ENCODE results near the gene MYZAP. TPM values are rescaled to one million over a fixed set of nuclear protein-coding genes. Genes with fewer than 3 reads are reported as not detected.

Gene MYZAP
- total and polyA plus RNA-seq, 4 donors, result 0.38 to 7.5 (median 2.5) TPM

DNA sequence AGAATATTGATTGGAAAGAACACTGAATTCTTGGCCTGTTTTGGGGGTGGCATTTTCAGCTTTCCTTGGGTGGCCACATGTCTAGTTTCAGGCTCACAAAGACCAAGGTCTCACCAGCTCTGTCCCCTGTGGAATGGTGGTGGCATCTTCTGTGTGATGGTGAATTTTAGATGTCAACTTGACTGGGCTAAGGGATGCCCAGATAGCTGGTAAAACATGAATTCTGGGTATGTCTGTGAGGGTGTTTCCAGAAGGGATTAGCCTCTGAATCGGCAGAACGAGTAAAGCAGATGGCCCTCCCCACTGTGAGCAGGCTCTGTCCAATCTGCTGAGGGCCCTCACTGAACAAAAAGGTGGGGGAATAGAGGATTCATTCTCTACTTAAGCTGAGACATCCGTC, 34.4 kb upstream of the MYZAP start:
- ATAC-seq (ENCODE audit: low FRiP score) (no peak), DNase-seq (no peak)
- no peaks in the 10 kb centered on the region for H3K27me3 ChIP-seq (ENCODE audit: control insufficient read depth in 1 of 2, insufficient read depth in 2 of 2, low read length in 1 of 2)
- no peaks in the 10 kb centered on the region for H3K36me3 ChIP-seq (ENCODE audit: control insufficient read depth in 1 of 2, insufficient read depth in 2 of 2, low read length in 1 of 2)
- intact Hi-C loops (cut with DNase I), result loop anchor here (10.0 kb wide), 2 partner anchors 178 to 628 kb away; no protein-coding TSS in a partner anchor
- WGBS, 2 donors, result 93 to 96% methylated on average over 3 of the region's 3 CpGs
- H3K27ac ChIP-seq (ENCODE audit: low read depth in 1 of 2, low read length in 2 of 2), result no peak overlapping the region
- no peak overlapping the region for H3K4me3 ChIP-seq (ENCODE audit: low read length in 2 of 2)
- H3K4me1 ChIP-seq (ENCODE audit: control insufficient read depth in 1 of 2, insufficient read depth in 2 of 2, low read length in 2 of 2), result no peaks in the 10 kb centered on the region
- H3K9me3 ChIP-seq (ENCODE audit: control insufficient read depth, low read length), result no peaks in the 10 kb centered on the region

DNA sequence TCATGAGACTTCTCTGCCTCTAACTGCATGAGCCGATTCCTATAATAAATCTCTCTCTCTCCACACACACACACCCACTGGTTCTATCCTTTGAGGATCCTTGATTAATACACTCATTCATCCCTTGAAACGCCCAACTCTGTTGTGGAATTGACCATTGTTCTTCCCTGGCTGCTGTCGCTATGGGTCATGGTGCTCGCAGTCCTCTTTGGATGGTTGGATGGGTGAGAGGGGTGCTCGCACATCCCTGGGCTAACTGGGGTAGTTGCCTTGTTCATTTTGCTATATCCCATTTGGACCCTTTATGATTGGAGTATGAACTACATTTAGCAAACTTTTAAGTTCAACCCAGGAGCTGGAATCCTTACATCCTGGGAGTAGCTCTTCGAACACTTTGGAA, 33.9 kb upstream of the MYZAP start:
- Histone ChIP-seq H3K27me3 (ENCODE audit: control insufficient read depth in 1 of 2, insufficient read depth in 2 of 2, low read length in 1 of 2) (no peaks in the 10 kb centered on the region), H3K36me3 (ENCODE audit: control insufficient read depth in 1 of 2, insufficient read depth in 2 of 2, low read length in 1 of 2) (no peaks in the 10 kb centered on the region), H3K4me1 (ENCODE audit: control insufficient read depth in 1 of 2, insufficient read depth in 2 of 2, low read length in 2 of 2) (no peaks in the 10 kb centered on the region), H3K9me3 (ENCODE audit: control insufficient read depth, low read length) (no peaks in the 10 kb centered on the region), H3K4me3 (ENCODE audit: low read length in 2 of 2) (no peak overlapping the region), H3K27ac (ENCODE audit: low read depth in 1 of 2, low read length in 2 of 2) (no peak overlapping the region)
- WGBS, 2 donors, result 97% methylated on average over 6 of the region's 6 CpGs
- intact Hi-C loops (cut with DNase I), result loop anchor here (10.0 kb wide), 2 partner anchors 177 to 627 kb away; no protein-coding TSS in a partner anchor
- DNase-seq (no peak), ATAC-seq (ENCODE audit: low FRiP score) (no peak)

DNA sequence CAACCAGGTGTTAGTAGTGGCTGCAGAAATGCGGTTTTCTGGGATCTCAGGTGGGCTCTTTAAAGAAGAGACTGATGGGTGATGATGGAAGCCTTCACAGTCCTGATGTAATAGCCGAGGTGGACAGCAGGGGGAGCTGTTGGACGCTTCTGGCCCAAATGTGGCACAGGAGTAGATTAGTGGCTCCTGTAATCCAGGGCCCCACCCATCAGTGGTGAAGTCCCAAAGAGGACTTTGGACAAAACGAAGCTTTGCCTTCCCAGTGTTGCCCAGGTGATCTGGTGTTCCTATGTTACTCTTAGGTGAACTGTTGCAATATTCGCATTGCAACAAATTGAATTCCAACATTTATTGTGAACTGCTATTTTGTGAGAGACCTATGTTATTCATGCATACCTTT, 31.8 kb upstream of the MYZAP start:
- Histone ChIP-seq H3K36me3 (ENCODE audit: control insufficient read depth in 1 of 2, insufficient read depth in 2 of 2, low read length in 1 of 2) (no peaks in the 10 kb centered on the region), H3K4me3 (ENCODE audit: low read length in 2 of 2) (no peak overlapping the region), H3K27ac (ENCODE audit: low read depth in 1 of 2, low read length in 2 of 2) (no peak overlapping the region), H3K4me1 (ENCODE audit: control insufficient read depth in 1 of 2, insufficient read depth in 2 of 2, low read length in 2 of 2) (no peaks in the 10 kb centered on the region), H3K9me3 (ENCODE audit: control insufficient read depth, low read length) (no peaks in the 10 kb centered on the region), H3K27me3 (ENCODE audit: control insufficient read depth in 1 of 2, insufficient read depth in 2 of 2, low read length in 1 of 2) (no peaks in the 10 kb centered on the region)
- DNase-seq (peak; percentile 70 to 90), ATAC-seq (ENCODE audit: low FRiP score) (peak; percentile 77)
- intact Hi-C loops (cut with DNase I), result loop anchor here (2.0 to 10.0 kb wide), 7 partner anchors 75 to 625 kb away; partner anchors contain the start of gene ALDH1A2 (in 2 of the 2)
- 29 to 38% methylated on average over 5 of the region's 5 CpGs for WGBS, 2 donors

DNA sequence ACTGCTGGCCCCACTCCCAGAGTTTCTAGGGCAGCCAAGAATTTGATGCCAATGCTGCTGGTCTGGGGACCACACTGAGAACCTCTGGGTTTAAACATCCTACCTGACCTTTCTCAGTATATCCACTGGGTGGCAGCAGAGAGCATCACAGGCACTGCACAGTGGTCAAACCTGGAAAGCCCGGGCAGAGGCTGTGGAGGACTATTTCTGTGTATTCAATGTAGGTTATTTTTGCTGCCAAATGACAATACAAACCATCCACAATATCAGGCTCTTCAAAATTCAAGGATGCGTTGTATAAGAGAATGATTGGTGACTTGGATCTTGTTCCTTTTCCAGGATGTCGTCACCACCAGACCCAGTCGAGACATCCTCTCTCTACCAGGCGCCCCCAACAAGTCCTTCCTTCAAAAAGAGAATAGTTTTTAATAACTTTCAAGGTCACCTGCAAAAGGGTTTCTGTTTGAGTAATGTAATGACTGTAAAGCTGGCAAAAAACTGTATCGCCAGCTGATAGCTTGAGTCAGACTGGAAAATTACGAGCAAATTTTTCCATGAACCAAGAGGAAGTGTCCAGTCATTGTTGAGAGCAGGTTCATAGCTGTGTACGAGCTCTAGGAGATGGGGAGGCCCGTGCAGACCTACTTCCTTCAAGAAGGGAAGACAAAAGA, 30.5 kb upstream of the MYZAP start:
- H3K9me3 ChIP-seq (ENCODE audit: control insufficient read depth, low read length), result no peaks in the 10 kb centered on the region
- H3K4me3 ChIP-seq (ENCODE audit: low read length in 2 of 2), result no peak overlapping the region
- DNase-seq (peak in 1 of 2 donors; percentile 70), ATAC-seq (ENCODE audit: low FRiP score) (peak; percentile 93)
- intact Hi-C loops (cut with DNase I), result loop anchor here (1.0 to 10.0 kb wide), 6 partner anchors 51 to 506 kb away; partner anchors contain the start of gene ALDH1A2 (in 2 of the 2)
- no peak overlapping the region for H3K27ac ChIP-seq (ENCODE audit: low read depth in 1 of 2, low read length in 2 of 2)
- no peaks in the 10 kb centered on the region for H3K4me1 ChIP-seq (ENCODE audit: control insufficient read depth in 1 of 2, insufficient read depth in 2 of 2, low read length in 2 of 2)
- WGBS, 2 donors, result 37 to 39% methylated on average over 9 of the region's 9 CpGs
- H3K36me3 ChIP-seq (ENCODE audit: control insufficient read depth in 1 of 2, insufficient read depth in 2 of 2, low read length in 1 of 2), result no peaks in the 10 kb centered on the region
- H3K27me3 ChIP-seq (ENCODE audit: control insufficient read depth in 1 of 2, insufficient read depth in 2 of 2, low read length in 1 of 2), result no peaks in the 10 kb centered on the region

DNA sequence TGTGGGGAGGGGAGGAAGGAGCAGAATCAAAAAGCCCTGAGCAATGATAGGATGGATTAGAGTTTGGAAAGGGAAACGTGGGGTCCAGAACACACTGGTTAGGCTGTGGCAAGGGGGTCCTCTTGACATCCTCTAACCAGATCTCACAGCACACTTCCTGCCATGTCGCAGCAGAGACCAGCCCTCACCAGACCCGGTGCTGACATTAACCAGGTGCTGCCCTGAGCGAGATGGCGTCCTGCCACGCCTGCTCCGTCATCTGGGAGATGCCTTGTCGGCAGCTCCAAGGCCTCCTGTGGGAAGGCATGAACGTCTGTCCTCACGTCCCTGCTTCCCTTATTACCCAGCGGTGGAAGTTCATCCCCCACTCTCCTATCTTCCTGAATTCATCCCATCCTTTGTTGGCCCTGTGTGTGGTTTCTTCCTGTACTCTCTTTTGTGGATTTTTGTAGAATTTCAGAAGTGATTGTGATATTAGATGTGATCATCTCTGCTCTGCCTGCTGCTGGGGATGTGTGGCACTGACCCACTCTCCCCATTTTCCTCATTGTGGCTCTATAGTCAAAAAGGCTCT, 29.4 kb upstream of the MYZAP start:
- no peak overlapping the region for H3K27ac ChIP-seq (ENCODE audit: low read depth in 1 of 2, low read length in 2 of 2)
- H3K4me1 ChIP-seq (ENCODE audit: control insufficient read depth in 1 of 2, insufficient read depth in 2 of 2, low read length in 2 of 2), result no peaks in the 10 kb centered on the region
- 84 to 86% methylated on average over 11 of the region's 11 CpGs for WGBS, 2 donors
- H3K9me3 ChIP-seq (ENCODE audit: control insufficient read depth, low read length), result no peaks in the 10 kb centered on the region
- no peaks in the 10 kb centered on the region for H3K27me3 ChIP-seq (ENCODE audit: control insufficient read depth in 1 of 2, insufficient read depth in 2 of 2, low read length in 1 of 2)
- ATAC-seq (ENCODE audit: low FRiP score), result no peak
- no peak for DNase-seq
- no peaks in the 10 kb centered on the region for H3K36me3 ChIP-seq (ENCODE audit: control insufficient read depth in 1 of 2, insufficient read depth in 2 of 2, low read length in 1 of 2)
- intact Hi-C loops (cut with DNase I), result loop anchor here (5.0 to 10.0 kb wide), 2 partner anchors 503 to 505 kb away; partner anchors contain the start of gene ALDH1A2 (in 2 of the 2)
- H3K4me3 ChIP-seq (ENCODE audit: low read length in 2 of 2), result no peak overlapping the region

DNA sequence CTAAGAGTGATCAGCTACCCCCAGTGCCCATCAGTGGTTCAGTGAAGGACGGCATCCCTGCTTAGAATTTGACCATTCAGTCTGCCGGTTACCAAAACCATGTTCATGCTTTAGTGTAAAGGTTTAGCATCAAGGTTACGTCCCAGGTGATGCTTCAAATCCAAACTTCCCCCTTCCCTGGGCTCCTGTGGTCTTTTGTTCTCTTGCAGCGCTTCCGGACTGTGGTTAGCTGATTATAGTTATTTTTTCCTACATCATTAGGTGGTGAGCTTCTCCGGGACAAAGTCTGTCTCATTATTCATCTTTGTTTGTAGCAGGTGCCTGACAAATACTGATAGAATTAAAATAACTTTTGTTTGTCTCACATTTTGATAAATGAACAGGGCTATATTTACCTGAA, 28.3 kb upstream of the MYZAP start:
- Histone ChIP-seq H3K27me3 (ENCODE audit: control insufficient read depth in 1 of 2, insufficient read depth in 2 of 2, low read length in 1 of 2) (no peaks in the 10 kb centered on the region), H3K4me1 (ENCODE audit: control insufficient read depth in 1 of 2, insufficient read depth in 2 of 2, low read length in 2 of 2) (no peaks in the 10 kb centered on the region), H3K27ac (ENCODE audit: low read depth in 1 of 2, low read length in 2 of 2) (no peak overlapping the region), H3K36me3 (ENCODE audit: control insufficient read depth in 1 of 2, insufficient read depth in 2 of 2, low read length in 1 of 2) (no peaks in the 10 kb centered on the region), H3K4me3 (ENCODE audit: low read length in 2 of 2) (no peak overlapping the region), H3K9me3 (ENCODE audit: control insufficient read depth, low read length) (no peaks in the 10 kb centered on the region)
- 86 to 91% methylated on average over 6 of the region's 6 CpGs for WGBS, 2 donors
- no peak for DNase-seq
- intact Hi-C loops (cut with DNase I), result loop anchor here (5.0 to 10.0 kb wide), 2 partner anchors 501 to 504 kb away; partner anchors contain the start of gene ALDH1A2 (in 2 of the 2)
- ATAC-seq (ENCODE audit: low FRiP score), result no peak

DNA sequence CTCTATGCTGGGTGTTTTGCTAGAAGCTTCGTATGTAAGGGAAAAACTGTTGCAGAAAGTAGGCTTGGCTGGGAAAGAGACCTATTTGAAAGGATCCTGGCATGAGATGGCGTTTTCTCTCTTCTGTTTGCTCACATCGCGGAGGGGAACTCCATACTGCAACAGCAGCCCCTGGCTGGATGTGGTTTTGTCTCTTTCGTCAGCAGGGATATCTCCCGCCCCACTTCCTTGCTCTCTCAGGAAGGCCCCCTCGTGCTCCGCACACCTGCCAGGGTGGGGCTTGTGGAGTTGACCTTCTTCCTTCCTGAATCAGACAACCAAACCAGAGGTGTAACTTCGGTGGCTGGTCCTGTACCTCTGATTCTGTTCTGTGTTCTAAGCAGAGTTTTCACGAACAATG, 26.4 kb upstream of the MYZAP start:
- intact Hi-C loops (cut with DNase I), result loop anchor here in 1 of 2 donors (10.0 kb wide), 1 partner anchor 499 kb away; the partner anchor contains the start of gene ALDH1A2

DNA sequence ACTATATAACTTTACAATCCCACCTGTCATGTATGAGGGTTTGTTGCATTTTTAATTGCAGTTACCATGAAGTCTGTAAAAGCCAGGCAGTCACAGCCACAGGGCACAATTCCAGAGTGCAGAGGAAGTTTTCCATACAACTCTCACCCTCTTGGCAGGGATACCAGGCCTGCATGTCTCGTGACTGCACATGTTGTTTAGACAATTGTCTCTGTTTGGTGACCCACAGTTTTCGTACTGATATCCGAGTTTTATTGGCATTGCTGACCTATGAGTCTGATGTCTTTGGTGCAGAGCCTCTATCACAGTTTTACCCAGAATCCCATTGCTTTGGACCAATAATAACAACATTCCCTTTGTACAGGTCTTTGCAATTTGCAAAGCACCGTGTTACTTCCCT, 24.9 kb upstream of the MYZAP start:
- no peak overlapping the region for H3K4me3 ChIP-seq (ENCODE audit: low read length in 2 of 2)
- no peak for ATAC-seq (ENCODE audit: low FRiP score)
- no peak overlapping the region for H3K27ac ChIP-seq (ENCODE audit: low read depth in 1 of 2, low read length in 2 of 2)
- H3K9me3 ChIP-seq (ENCODE audit: control insufficient read depth, low read length), result no peaks in the 10 kb centered on the region
- intact Hi-C loops (cut with DNase I), result loop anchor here in 1 of 2 donors (10.0 kb wide), 1 partner anchor 498 kb away; the partner anchor contains the start of gene ALDH1A2
- H3K27me3 ChIP-seq (ENCODE audit: control insufficient read depth in 1 of 2, insufficient read depth in 2 of 2, low read length in 1 of 2), result no peaks in the 10 kb centered on the region
- no peaks in the 10 kb centered on the region for H3K36me3 ChIP-seq (ENCODE audit: control insufficient read depth in 1 of 2, insufficient read depth in 2 of 2, low read length in 1 of 2)
- H3K4me1 ChIP-seq (ENCODE audit: control insufficient read depth in 1 of 2, insufficient read depth in 2 of 2, low read length in 2 of 2), result no peaks in the 10 kb centered on the region
- 3 to 7% methylated on average over 4 of the region's 4 CpGs for WGBS, 2 donors
- no peak for DNase-seq

More for the DNA sequence above, 26.4 kb upstream of the MYZAP start:
- no peaks in the 10 kb centered on the region for H3K27me3 ChIP-seq (ENCODE audit: control insufficient read depth in 1 of 2, insufficient read depth in 2 of 2, low read length in 1 of 2)
- no peak for ATAC-seq (ENCODE audit: low FRiP score)
- H3K4me1 ChIP-seq (ENCODE audit: control insufficient read depth in 1 of 2, insufficient read depth in 2 of 2, low read length in 2 of 2), result no peaks in the 10 kb centered on the region
- no peak for DNase-seq
- no peaks in the 10 kb centered on the region for H3K9me3 ChIP-seq (ENCODE audit: control insufficient read depth, low read length)
- no peak overlapping the region for H3K27ac ChIP-seq (ENCODE audit: low read depth in 1 of 2, low read length in 2 of 2)
- H3K4me3 ChIP-seq (ENCODE audit: low read length in 2 of 2), result no peak overlapping the region
- 62 to 71% methylated on average over 10 of the region's 10 CpGs for WGBS, 2 donors
- no peaks in the 10 kb centered on the region for H3K36me3 ChIP-seq (ENCODE audit: control insufficient read depth in 1 of 2, insufficient read depth in 2 of 2, low read length in 1 of 2)

Measured in aorta (tissue), 5 donors.